Heart left ventricle (tissue), 13 donors: Measurements from ENCODE around the gene PYGB.

Experiments used
- CTCF ChIP-seq, 12 donors: fragments of 200-600 bp; sonication (generic) in 4 of 12; IDR thresholded peaks; one replicate each; pipeline versions ENCODE4 v1.5.0 to v1.8.0; 2018 to 2022; ENCODE audit warnings: antibody characterized with exemption in 12 of 12, mild to moderate bottlenecking in 5 of 12
- POLR2A ChIP-seq, 2 donors: fragments of 450-650 bp; IDR thresholded peaks; one replicate each; pipeline ENCODE4 v1.6.1; 2017; ENCODE audit warnings: antibody characterized with exemption in 2 of 2, mild to moderate bottlenecking in 2 of 2, moderate library complexity in 2 of 2
- donor health status: ischemic (EF 13 %, LVEDD 7.1; RV severe dilation, severe dysfunction).
- donor health status: DM: no; HTN: yes; CAD: no.
- donor health status: DM: no; HTN: no; CAD: no.
- donor health status: ischemic (EF 25% LVEDD 6.9; RV normal size, moderate dysfunction).
- donor health status: ischemic (EF 25% LVEDD 5.7; RV mildly dilated, moderate dysfunction).
- donor health status: ischemic (EF 35%, LVEDD 5.7; RV mildly dilated, moderate dysfunction).
- donor health status: nonischemic (EF 11% LVEDD 7.7; RV severe dilation, severe dysfunction).
- donor health status: DM: yes; HTN: yes; CAD: no.
- donor health status: PGD.
- donor health status: ischemic (EF 29% LVEDD 5.4; RV normal size, mild dysfunction).
- donor health status: nonischemic (EF 23%, LVEDD 6.1; RV moderate dilation, normal function).

- TF ChIP-seq POLR2A (IDR thresholded peaks at IDR 0.05) (no peak), CTCF (IDR thresholded peaks at IDR 0.05) (no peak)
These were observed 8.2 kb upstream of the PYGB start for GRCh38 chr20:25239387-25240370.
